H9 (cell line): ENCODE measurements around the gene CREB5. TPM values are rescaled to one million over a fixed set of nuclear protein-coding genes. Genes with fewer than 3 reads are reported as not detected.

ENCODE experiments used
- DNase-seq: peaks from one replicate; pipeline ENCODE4 v3.0.0-alpha.2; 2017
- H2AFZ ChIP-seq: one replicate; pipeline ENCODE4 v1.6.1; 2013; ENCODE audit warnings: mild to moderate bottlenecking, low read length, control low read depth, moderate library complexity
- H2AK5ac ChIP-seq: 2 replicates; pipeline ENCODE4 v1.6.1; 2013; ENCODE audit warnings: low read length, control low read depth, mixed read lengths; ENCODE audit not compliant: insufficient read length
- H2BK120ac ChIP-seq: one replicate; pipeline ENCODE4 v1.6.1; 2013; ENCODE audit warnings: low read depth, mild to moderate bottlenecking, low read length, control low read depth, inconsistent platforms; ENCODE audit not compliant: poor library complexity, severe bottlenecking
- H2BK12ac ChIP-seq: 2 replicates; pipeline ENCODE4 v1.6.1; 2013; ENCODE audit warnings: low read length, control low read depth, mixed read lengths, low read depth; ENCODE audit not compliant: insufficient read length
- H2BK15ac ChIP-seq: 2 replicates; pipeline ENCODE4 v1.6.1; 2013; ENCODE audit warnings: low read depth, low read length, control low read depth
- H2BK20ac ChIP-seq: one replicate; pipeline ENCODE4 v1.6.1; 2013; ENCODE audit warnings: low read depth, mild to moderate bottlenecking, low read length, control low read depth, inconsistent platforms; ENCODE audit not compliant: poor library complexity, severe bottlenecking
- H2BK5ac ChIP-seq: 2 replicates; pipeline ENCODE4 v1.6.1; 2013; ENCODE audit warnings: low read length, control low read depth, mixed read lengths; ENCODE audit not compliant: insufficient read length
- H3K14ac ChIP-seq: 2 replicates; pipeline ENCODE4 v1.6.1; 2013; ENCODE audit warnings: low read length, control low read depth; ENCODE audit not compliant: insufficient read depth
- H3K18ac ChIP-seq: 2 replicates; pipeline ENCODE4 v1.6.1; 2013; ENCODE audit warnings: low read depth, mild to moderate bottlenecking, mixed read lengths, low read length, control low read depth; ENCODE audit not compliant: insufficient read length
- H3K23ac ChIP-seq: 2 replicates; pipeline ENCODE4 v1.6.1; 2013; ENCODE audit warnings: low read length, control low read depth, mixed read lengths, low read depth; ENCODE audit not compliant: insufficient read length
- H3K23me2 ChIP-seq: 2 replicates; pipeline ENCODE4 v1.6.1; 2013; ENCODE audit warnings: low read depth, mild to moderate bottlenecking, mixed read lengths, low read length, control low read depth; ENCODE audit not compliant: insufficient read length, poor library complexity, severe bottlenecking
- H3K27ac ChIP-seq: 2 replicates; pipeline ENCODE4 v1.5.1; 2013; ENCODE audit warnings: low read length, control low read depth, mixed read lengths, low read depth; ENCODE audit not compliant: insufficient read length
- H3K27me3 ChIP-seq: 2 replicates; pipeline ENCODE4 v1.6.1; 2013; ENCODE audit warnings: low read length, control low read depth, inconsistent platforms; ENCODE audit not compliant: insufficient read depth
- H3K4ac ChIP-seq: 2 replicates; pipeline ENCODE4 v1.6.1; 2013; ENCODE audit warnings: low read depth, mild to moderate bottlenecking, control low read depth, inconsistent platforms, low read length, moderate library complexity
- H3K4me1 ChIP-seq: 2 replicates; pipeline ENCODE4 v1.6.1; 2013; ENCODE audit warnings: low read length, control low read depth, inconsistent platforms; ENCODE audit not compliant: insufficient read depth
- H3K4me2 ChIP-seq: 2 replicates; pipeline ENCODE4 v1.6.1; 2013; ENCODE audit warnings: low read length, control low read depth, mixed read lengths; ENCODE audit not compliant: insufficient read length, insufficient read depth
- H3K56ac ChIP-seq: 2 replicates; pipeline ENCODE4 v1.6.1; 2013; ENCODE audit warnings: low read depth, mild to moderate bottlenecking, mixed read lengths, low read length, control low read depth; ENCODE audit not compliant: insufficient read length
- H3K79me1 ChIP-seq: 2 replicates; pipeline ENCODE4 v1.6.1; 2013; ENCODE audit warnings: low read depth, mild to moderate bottlenecking, moderate library complexity, low read length, control low read depth, inconsistent platforms; ENCODE audit not compliant: insufficient read depth, poor library complexity, severe bottlenecking
- H3K79me2 ChIP-seq: 2 replicates; pipeline ENCODE4 v1.6.1; 2013; ENCODE audit warnings: low read length, control low read depth, inconsistent platforms; ENCODE audit not compliant: insufficient read depth
- H3K9ac ChIP-seq: 2 replicates; pipeline ENCODE4 v1.6.1; 2013; ENCODE audit warnings: low read length, control low read depth, mixed read lengths; ENCODE audit not compliant: insufficient read length; ENCODE audit errors: extremely low read depth
- H3K9me3 ChIP-seq: one replicate; pipeline ENCODE4 v1.6.1; 2013; ENCODE audit warnings: low read depth, low read length, inconsistent platforms; ENCODE audit not compliant: control insufficient read depth
- H3T11ph ChIP-seq: one replicate; pipeline ENCODE4 v1.6.1; 2013; ENCODE audit warnings: mild to moderate bottlenecking, low read length, control low read depth, inconsistent platforms
- H4K20me1 ChIP-seq: one replicate; pipeline ENCODE4 v1.6.1; 2013; ENCODE audit not compliant: control insufficient read depth, insufficient read length, insufficient read depth
- H4K5ac ChIP-seq: 2 replicates; pipeline ENCODE4 v1.6.1; 2013; ENCODE audit warnings: low read depth, mild to moderate bottlenecking, mixed read lengths, low read length, control low read depth; ENCODE audit not compliant: insufficient read length
- H4K8ac ChIP-seq: replicated peaks from 2 replicates; pipeline ENCODE4 v1.6.1; 2013; ENCODE audit warnings: low read length, control low read depth, mixed read lengths, low read depth; ENCODE audit not compliant: insufficient read length
- H4K91ac ChIP-seq: 2 replicates; pipeline ENCODE4 v1.6.1; 2013; ENCODE audit warnings: low read depth, mild to moderate bottlenecking, moderate library complexity, mixed read lengths, low read length, control low read depth; ENCODE audit not compliant: insufficient read length
- H3K27ac Mint-ChIP-seq, 3 experiments: 2 replicates in 2 of 3; 3 replicates in 1 of 3; pipeline ENCODE4 v1.8.0; 2020 to 2021; ENCODE audit warnings: mixed read lengths in 3 of 3, mild to moderate bottlenecking in 1 of 3, moderate library complexity in 1 of 3
- H3K27me3 Mint-ChIP-seq: 2 replicates; pipeline ENCODE4 v1.8.0; 2021; ENCODE audit warnings: low read depth, mild to moderate bottlenecking, moderate library complexity, mixed read lengths
- H3K36me3 Mint-ChIP-seq, 3 experiments: 2 replicates in 2 of 3; 3 replicates in 1 of 3; pipeline ENCODE4 v1.8.0; 2020 to 2021; ENCODE audit warnings: low read depth in 3 of 3, mixed read lengths in 3 of 3; ENCODE audit not compliant: insufficient read depth in 1 of 3
- H3K4me1 Mint-ChIP-seq, 2 experiments: 2 replicates each; pipeline ENCODE4 v1.8.0; 2020; ENCODE audit warnings: mixed read lengths in 2 of 2
- H3K4me3 Mint-ChIP-seq, 2 experiments: 2 replicates in 1 of 2; 3 replicates in 1 of 2; pipeline ENCODE4 v1.8.0; 2020 to 2021; ENCODE audit warnings: mild to moderate bottlenecking in 2 of 2, mixed read lengths in 2 of 2, moderate library complexity in 1 of 2
- H3K9me3 Mint-ChIP-seq, 2 experiments: 2 replicates in 1 of 2; 3 replicates in 1 of 2; pipeline ENCODE4 v1.8.0; 2020; ENCODE audit warnings: mild to moderate bottlenecking in 2 of 2, mixed read lengths in 2 of 2, moderate library complexity in 1 of 2
- CTCF ChIP-seq: fragments of 200-600 bp; sonication (generic); conservative IDR thresholded peaks from 3 replicates; pipeline ENCODE4 v1.8.0; 2021; ENCODE audit warnings: antibody characterized with exemption, mild to moderate bottlenecking
- WGBS: extraction: QIAGEN DNeasy Blood & Tissue Kit; methylation state at CpG from one replicate; pipeline ENCODE4 v1.1.7; 2013; ENCODE audit warnings: missing lambda C conversion rate, low lambda C conversion rate, mixed read lengths; ENCODE audit not compliant: insufficient read length; ENCODE audit errors: extremely low coverage; 5-methylcytosine and 5-hydroxymethylcytosine counted together
- total RNA-seq: library from RNA; stranded (reverse); gene quantifications from 2 replicates; pipeline ENCODE4 v1.2.1, GENCODE V29; 2021

Gene CREB5
- total RNA-seq, 1 experiment from 2014 or later: 4.0 TPM

- no peak overlapping the region for H4K91ac ChIP-seq
- no peak for TF ChIP-seq CTCF
- H2AK5ac ChIP-seq: no peak overlapping the region
- no peak overlapping the region for H2BK12ac ChIP-seq
- no peak overlapping the region for H3K27ac Mint-ChIP-seq
- H2BK5ac ChIP-seq: no peak overlapping the region
- no peak overlapping the region for H3K56ac ChIP-seq
- H3K79me2 ChIP-seq: no peaks in the 10 kb centered on the region
- no peaks in the 10 kb centered on the region for H3K9me3 ChIP-seq
- H3K23me2 ChIP-seq: no peaks in the 10 kb centered on the region
- no peaks in the 10 kb centered on the region for H3K36me3 Mint-ChIP-seq
- H3K4me2 ChIP-seq: no peak overlapping the region
- no peak overlapping the region for H4K8ac ChIP-seq
- no peak overlapping the region for H2BK20ac ChIP-seq
- no peak overlapping the region for H3K18ac ChIP-seq
- no peak overlapping the region for H4K5ac ChIP-seq
- peaks cover 20 to 28% of the 10 kb centered on the region in 2 experiments for H3K4me1 Mint-ChIP-seq
- no peaks in the 10 kb centered on the region for H3K9me3 Mint-ChIP-seq
- no peak overlapping the region for H3K9ac ChIP-seq
- no peak overlapping the region for H3T11ph ChIP-seq
- no peak overlapping the region for H2BK120ac ChIP-seq
- H3K79me1 ChIP-seq: no peaks in the 10 kb centered on the region
- no peaks in the 10 kb centered on the region for H3K27me3 Mint-ChIP-seq
- no peak overlapping the region for H2BK15ac ChIP-seq
- H3K4me1 ChIP-seq: peaks cover 3% of the 10 kb centered on the region; the same call in 1 of the 2 replicates
- DNase-seq: no peak
- no peaks in the 10 kb centered on the region for H3K27me3 ChIP-seq
- H3K4ac ChIP-seq: no peak overlapping the region
- H3K27ac ChIP-seq: no peak overlapping the region
- no peak overlapping the region for H3K23ac ChIP-seq
- no peaks in the 10 kb centered on the region for H4K20me1 ChIP-seq
- no CpG with 5 or more reads among the region's 7 CpGs for WGBS
- no peak overlapping the region for H3K14ac ChIP-seq
- H2AFZ ChIP-seq: no peak overlapping the region
- H3K4me3 Mint-ChIP-seq: no peak overlapping the region
Measured at GRCh38 chr7:28700096-28700495, 287.8 kb downstream of the CREB5 start.
